AG09309 (cell line): Measurements from ENCODE around the gene IFNAR1.

ENCODE experiments used
- DNase-seq: peaks from one replicate; pipeline ENCODE4 v3.0.0-alpha.2; 2010; ENCODE audit warnings: low read depth
- H3K4me3 ChIP-seq: 2 replicates; pipeline ENCODE4 v1.5.1; 2011; ENCODE audit warnings: mild to moderate bottlenecking, low read depth, low read length, moderate library complexity; ENCODE audit not compliant: control insufficient read depth
- CTCF ChIP-seq: IDR thresholded peaks from 2 replicates; pipeline ENCODE4 v1.5.1; 2011; ENCODE audit warnings: mild to moderate bottlenecking, low read depth, low read length, inconsistent platforms; ENCODE audit not compliant: insufficient read depth, control insufficient read depth; ENCODE audit errors: missing control alignments

IFNAR1 gene

GRCh38 chr21:33324291-33325221 is at the start of gene IFNAR1:
TSS of gene IFNAR1 (plus strand) at chr21:33324970. CDS start at chr21:33325056, 86 bp downstream.
- peak within 1 kb of the TSS; percentile 93 for H3K4me3 ChIP-seq
- TF ChIP-seq CTCF = no peak
- DNase-seq = peak; percentile 88

- no peak for TF ChIP-seq CTCF
- DNase-seq = no peak
- no peak overlapping the region for H3K4me3 ChIP-seq
Measured at GRCh38 chr21:33278721-33279120, 46.0 kb upstream of the IFNAR1 start.

- no peak for DNase-seq
- H3K4me3 ChIP-seq = no peak overlapping the region
- no peak for TF ChIP-seq CTCF
Measured at GRCh38 chr21:33279330-33279820, 45.4 kb upstream of the IFNAR1 start.

GRCh38 chr21:33281096-33281652 is 43.6 kb upstream of the IFNAR1 start:
- TF ChIP-seq CTCF = no peak
- DNase-seq = no peak

GRCh38 chr21:33283203-33283602 is 41.6 kb upstream of the IFNAR1 start:
- TF ChIP-seq CTCF = no peak
- no peak overlapping the region for H3K4me3 ChIP-seq
- DNase-seq = no peak

More at GRCh38 chr21:33281096-33281652, 43.6 kb upstream of the IFNAR1 start:
- no peak overlapping the region for H3K4me3 ChIP-seq

- TF ChIP-seq CTCF = no peak
- H3K4me3 ChIP-seq = no peak overlapping the region
- DNase-seq = no peak
Measured at GRCh38 chr21:33286076-33286475, 38.7 kb upstream of the IFNAR1 start.
